Prostate gland (tissue), 2 donors: Measurements from ENCODE around the gene FGF9. TPM values are rescaled to one million over a fixed set of nuclear protein-coding genes. Genes with fewer than 3 reads are reported as not detected.

Experiments used
- DNase-seq: peaks from one replicate; pipeline ENCODE4 v3.0.0-alpha.2; 2019; ENCODE audit warnings: low spot score
- H3K27ac ChIP-seq, 2 donors: fragments of 200-600 bp; sonication (generic); 2 replicates each; pipeline ENCODE4 v1.5.1; 2017 to 2019
- H3K27me3 ChIP-seq: fragments of 200-600 bp; sonication (generic); replicated peaks from 2 replicates; pipeline ENCODE4 v1.5.1; 2019; ENCODE audit not compliant: insufficient read depth
- H3K36me3 ChIP-seq, 2 donors: fragments of 200-600 bp; sonication (generic); 1 replicate in 1 of 2; 2 replicates in 1 of 2; pipeline versions ENCODE4 v1.5.1 to v1.8.1; 2017 to 2019
- H3K4me1 ChIP-seq: fragments of 200-600 bp; sonication (generic); replicated peaks from 2 replicates; pipeline ENCODE4 v1.5.1; 2019
- H3K4me3 ChIP-seq, 2 donors: fragments of 200-600 bp; sonication (generic); 2 replicates each; pipeline ENCODE4 v1.5.1; 2017 to 2019
- H3K9me3 ChIP-seq: fragments of 200-600 bp; sonication (generic); 2 replicates; pipeline ENCODE4 v1.5.1; 2017
- CTCF ChIP-seq, 4 experiments: fragments of 200-600 bp in 2 of 4; fragments of 450-650 bp in 2 of 4; sonication (generic) in 2 of 4; IDR thresholded peaks; 1 replicate in 3 of 4; 2 replicates in 1 of 4; pipeline ENCODE4 v1.5.1; 2016 to 2019; ENCODE audit warnings: antibody characterized with exemption in 4 of 4, mild to moderate bottlenecking in 2 of 4, moderate library complexity in 2 of 4
- POLR2A ChIP-seq: fragments of 450-650 bp; IDR thresholded peaks from one replicate; pipeline ENCODE4 v1.6.1; 2016; ENCODE audit warnings: antibody characterized with exemption, mild to moderate bottlenecking
- POLR2AphosphoS5 ChIP-seq: sonication (generic); formaldehyde crosslinking; IDR thresholded peaks from one replicate; pipeline ENCODE4 v1.6.1; 2017; ENCODE audit warnings: antibody characterized with exemption
- WGBS: methylation state at CpG from one replicate; pipeline ENCODE4 v1.1.5; 2018; 5-methylcytosine and 5-hydroxymethylcytosine counted together
- intact Hi-C: fragments of 100-400 bp; cut with DNase I; formaldehyde crosslinking; loops from one replicate; pipeline ENCODE4 v1.14.2; 2022
- total RNA-seq, 2 donors: library from RNA; depleted of rRNA; stranded (reverse); fragments of >200 nt; gene quantifications; one replicate each; pipeline ENCODE4 v1.1.0, GENCODE V29; 2016

The FGF9 gene
- total RNA-seq, 2 donors from 2014 or later = 0.14 to 1.6 TPM

GRCh38 chr13:21638319-21639282 is 32.3 kb upstream of the FGF9 start:
- WGBS = 41% methylated on average over 6 of the region's 6 CpGs

GRCh38 chr13:21639561-21639960 is 31.3 kb upstream of the FGF9 start:
- Histone ChIP-seq H3K27me3 (no peaks in the 10 kb centered on the region), H3K4me1 (no peaks in the 10 kb centered on the region), H3K9me3 (no peaks in the 10 kb centered on the region), H3K27ac (no peak overlapping the region), H3K4me3 (no peak overlapping the region), H3K36me3 (no peaks in the 10 kb centered on the region)
- TF ChIP-seq POLR2A (no peak), CTCF (IDR thresholded peaks at IDR 0.05) (no peak), POLR2AphosphoS5 (no peak)
- intact Hi-C loops = loop anchor here (10.0 kb wide), 1 partner anchor 1135 kb away; no protein-coding TSS in a partner anchor
- WGBS = 93% methylated on average over 5 of the region's 5 CpGs
- DNase-seq = no peak

More at GRCh38 chr13:21638319-21639282, 32.3 kb upstream of the FGF9 start:
- Histone ChIP-seq H3K27me3 (no peaks in the 10 kb centered on the region), H3K36me3 (no peaks in the 10 kb centered on the region), H3K27ac (no peak overlapping the region), H3K4me3 (no peak overlapping the region), H3K9me3 (no peaks in the 10 kb centered on the region), H3K4me1 (no peaks in the 10 kb centered on the region)
- TF ChIP-seq POLR2A (no peak), CTCF (IDR thresholded peaks at IDR 0.05) (peak; percentile 43 to 90 (median 70)), POLR2AphosphoS5 (no peak)
- intact Hi-C loops = loop anchor here (1.0 to 10.0 kb wide), 2 partner anchors 640 to 1136 kb away; no protein-coding TSS in a partner anchor
- DNase-seq = no peak

GRCh38 chr13:21641629-21642028 is 29.2 kb upstream of the FGF9 start:
- no peak overlapping the region for H3K4me3 ChIP-seq
- H3K27ac ChIP-seq = no peak overlapping the region
- no peaks in the 10 kb centered on the region for H3K9me3 ChIP-seq
- no peak for DNase-seq
- no peaks in the 10 kb centered on the region for H3K36me3 ChIP-seq
- intact Hi-C loops = no loop called here
- no peaks in the 10 kb centered on the region for H3K27me3 ChIP-seq
- WGBS = 86% methylated on average over 2 of the region's 2 CpGs
- TF ChIP-seq POLR2AphosphoS5 = no peak
- no peak for TF ChIP-seq POLR2A
- TF ChIP-seq CTCF (IDR thresholded peaks at IDR 0.05) = no peak
- H3K4me1 ChIP-seq = no peaks in the 10 kb centered on the region

GRCh38 chr13:21657538-21657937 is 13.3 kb upstream of the FGF9 start:
- Histone ChIP-seq H3K9me3 (no peaks in the 10 kb centered on the region), H3K27me3 (peaks cover 3% of the 10 kb centered on the region), H3K4me1 (no peaks in the 10 kb centered on the region), H3K36me3 (no peaks in the 10 kb centered on the region), H3K27ac (no peak overlapping the region), H3K4me3 (no peak overlapping the region)
- intact Hi-C loops = no loop called here
- WGBS = 83% methylated on average over 4 of the region's 4 CpGs
- no peak for DNase-seq
- TF ChIP-seq POLR2AphosphoS5 (no peak), POLR2A (no peak), CTCF (IDR thresholded peaks at IDR 0.05) (no peak)
